HFFc6 (cell line): Measurements from ENCODE around the gene CPED1. TPM values are rescaled to one million over a fixed set of nuclear protein-coding genes. Genes with fewer than 3 reads are reported as not detected.

ENCODE experiments used
- DNase-seq: peaks from one replicate; pipeline ENCODE4 v3.0.0-alpha.2; 2018
- H3K27ac Mint-ChIP-seq: 2 replicates; pipeline ENCODE4 v1.8.0; 2020; ENCODE audit warnings: mild to moderate bottlenecking, mixed read lengths
- H3K27me3 Mint-ChIP-seq: 2 replicates; pipeline ENCODE4 v1.8.0; 2021; ENCODE audit warnings: mild to moderate bottlenecking, moderate library complexity, mixed read lengths; ENCODE audit not compliant: insufficient read depth
- H3K36me3 Mint-ChIP-seq: 2 replicates; pipeline ENCODE4 v1.8.0; 2021; ENCODE audit warnings: low read depth, mixed read lengths
- H3K4me1 Mint-ChIP-seq: 2 replicates; pipeline ENCODE4 v1.8.0; 2020; ENCODE audit warnings: low read depth, mixed read lengths
- H3K4me3 Mint-ChIP-seq: 2 replicates; pipeline ENCODE4 v1.8.0; 2020; ENCODE audit warnings: mild to moderate bottlenecking, moderate library complexity, mixed read lengths
- H3K9me3 Mint-ChIP-seq: 2 replicates; pipeline ENCODE4 v1.8.0; 2020; ENCODE audit warnings: mild to moderate bottlenecking, mixed read lengths
- total RNA-seq, 6 experiments: library from RNA; stranded (reverse); fragmentation: NEBNext Ultra II Directional; extraction: Animal tissue kit (Norgen Biotek cat#: 25700); gene quantifications; 2 replicates in 1 of 6; 3 replicates in 5 of 6; pipeline ENCODE4 v1.2.3, GENCODE V29; 2021
- TF ChIP-seq, protein P1 (sequence below): fragments of 200-600 bp; sonication (generic); IDR thresholded peaks from 2 replicates; pipeline ENCODE4 v1.5.0; 2021; ENCODE audit warnings: antibody characterized with exemption, mild to moderate bottlenecking

CPED1 gene
- total RNA-seq, 6 experiments from 2014 or later: 85.0 to 112 (median 95.9) TPM

DNA sequence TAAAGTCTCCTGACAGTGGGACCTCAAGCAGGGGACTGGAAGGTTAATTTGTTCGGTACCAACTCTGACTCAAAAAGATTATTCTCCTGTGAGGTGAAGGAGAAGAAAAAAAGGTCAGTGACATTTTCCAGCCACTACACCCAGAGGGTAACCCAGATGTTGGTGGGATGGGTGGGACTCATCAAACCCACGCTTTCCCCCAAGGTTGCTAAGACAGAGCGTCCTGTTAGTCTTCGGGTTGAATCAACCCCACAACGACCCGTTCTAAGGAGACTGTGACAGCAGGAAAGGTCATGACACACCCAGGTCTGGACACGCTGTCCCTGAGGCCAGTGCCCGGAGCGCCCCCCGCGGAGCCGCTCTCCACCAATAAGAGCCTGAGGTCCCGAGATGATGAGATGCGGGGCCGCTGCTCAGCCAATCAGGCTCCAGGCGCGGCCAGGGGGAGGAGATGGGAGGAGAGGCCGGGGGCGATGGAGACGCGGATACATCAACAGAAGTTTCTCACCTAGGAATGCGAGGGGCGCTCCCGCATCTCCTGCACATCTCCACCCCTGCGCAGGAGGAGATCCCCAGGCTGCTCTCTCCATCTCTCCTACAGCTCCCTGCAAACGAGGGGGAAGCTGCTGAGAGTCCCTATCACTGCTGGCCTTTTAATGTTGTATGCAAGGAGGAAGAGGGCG is 340.1 kb downstream of the CPED1 start, which contains the start of gene WNT16:
TSS of gene WNT16 (plus strand) at position 493 of the 683 bp plus-strand sequence. CDS start 293 bp downstream, outside the sequence.
- H3K4me1 Mint-ChIP-seq: peaks cover 26% of the 10 kb centered on the region
- H3K27ac Mint-ChIP-seq: no peak within 1 kb of the TSS
- no peaks in the 10 kb centered on the region for H3K9me3 Mint-ChIP-seq
- no peaks in the 10 kb centered on the region for H3K36me3 Mint-ChIP-seq
- H3K4me3 Mint-ChIP-seq: peak within 1 kb of the TSS; percentile 86
- no peak for DNase-seq
- TF ChIP-seq, protein P1, sequence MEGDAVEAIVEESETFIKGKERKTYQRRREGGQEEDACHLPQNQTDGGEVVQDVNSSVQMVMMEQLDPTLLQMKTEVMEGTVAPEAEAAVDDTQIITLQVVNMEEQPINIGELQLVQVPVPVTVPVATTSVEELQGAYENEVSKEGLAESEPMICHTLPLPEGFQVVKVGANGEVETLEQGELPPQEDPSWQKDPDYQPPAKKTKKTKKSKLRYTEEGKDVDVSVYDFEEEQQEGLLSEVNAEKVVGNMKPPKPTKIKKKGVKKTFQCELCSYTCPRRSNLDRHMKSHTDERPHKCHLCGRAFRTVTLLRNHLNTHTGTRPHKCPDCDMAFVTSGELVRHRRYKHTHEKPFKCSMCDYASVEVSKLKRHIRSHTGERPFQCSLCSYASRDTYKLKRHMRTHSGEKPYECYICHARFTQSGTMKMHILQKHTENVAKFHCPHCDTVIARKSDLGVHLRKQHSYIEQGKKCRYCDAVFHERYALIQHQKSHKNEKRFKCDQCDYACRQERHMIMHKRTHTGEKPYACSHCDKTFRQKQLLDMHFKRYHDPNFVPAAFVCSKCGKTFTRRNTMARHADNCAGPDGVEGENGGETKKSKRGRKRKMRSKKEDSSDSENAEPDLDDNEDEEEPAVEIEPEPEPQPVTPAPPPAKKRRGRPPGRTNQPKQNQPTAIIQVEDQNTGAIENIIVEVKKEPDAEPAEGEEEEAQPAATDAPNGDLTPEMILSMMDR: no peak
- peaks cover 17% of the 10 kb centered on the region; the same call in 1 of the 2 replicates for H3K27me3 Mint-ChIP-seq

GRCh38 chr7:121329191-121330052 is 340.9 kb downstream of the CPED1 start:
- TF ChIP-seq, protein P1: no peak; the same call in 1 of the 2 replicates
- H3K9me3 Mint-ChIP-seq: no peaks in the 10 kb centered on the region
- H3K4me1 Mint-ChIP-seq: peaks cover 25% of the 10 kb centered on the region
- H3K27ac Mint-ChIP-seq: no peak overlapping the region
- H3K36me3 Mint-ChIP-seq: no peaks in the 10 kb centered on the region
- peak overlapping the region; percentile 86 for H3K4me3 Mint-ChIP-seq
- DNase-seq: no peak
- H3K27me3 Mint-ChIP-seq: peaks cover 15% of the 10 kb centered on the region; the same call in 1 of the 2 replicates

DNA sequence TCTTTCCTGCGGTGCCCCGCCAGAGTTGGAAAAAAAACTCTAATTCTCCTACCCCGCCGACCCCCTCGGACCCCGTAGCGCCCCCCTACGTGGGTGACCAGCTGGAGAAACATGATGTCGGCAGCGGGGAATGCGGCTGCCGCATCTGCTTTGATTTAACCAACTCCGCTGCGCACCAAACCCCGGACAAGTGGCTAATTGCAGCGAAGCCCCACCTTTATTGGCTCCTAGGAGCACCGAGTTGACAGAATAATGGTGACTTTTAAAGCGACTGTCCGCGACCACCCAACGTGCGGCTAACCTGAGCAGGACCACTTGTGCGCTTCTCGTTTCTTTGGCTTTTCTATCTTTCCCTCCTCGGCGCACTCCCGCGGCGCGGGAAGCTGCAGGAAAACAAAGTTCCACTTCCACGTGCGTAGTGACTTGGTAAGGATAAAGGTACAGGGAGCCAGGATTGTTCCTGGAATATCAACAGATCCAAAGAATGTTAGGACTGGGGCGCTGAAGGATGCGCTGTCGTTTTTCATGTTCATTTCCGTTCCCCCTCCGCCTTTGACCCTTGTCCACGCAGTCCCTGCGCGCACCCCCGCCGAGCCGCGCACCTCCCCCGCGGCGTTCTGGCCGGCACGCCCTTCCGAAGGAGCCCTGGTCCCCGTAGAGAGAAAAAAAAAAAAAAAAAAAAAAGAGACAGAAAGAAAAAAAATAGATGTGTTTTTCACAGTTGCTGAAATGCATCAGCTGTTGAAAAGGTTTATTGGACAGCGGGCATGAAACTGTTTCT is 341.7 kb downstream of the CPED1 start:
- Mint-ChIP-seq H3K4me3 (peak overlapping the region; percentile 86), H3K4me1 (peaks cover 31% of the 10 kb centered on the region), H3K9me3 (no peaks in the 10 kb centered on the region), H3K27me3 (peaks cover 15% of the 10 kb centered on the region; the same call in 1 of the 2 replicates), H3K27ac (no peak overlapping the region), H3K36me3 (no peaks in the 10 kb centered on the region)
- no peak for DNase-seq
- TF ChIP-seq, protein P1: no peak

DNA sequence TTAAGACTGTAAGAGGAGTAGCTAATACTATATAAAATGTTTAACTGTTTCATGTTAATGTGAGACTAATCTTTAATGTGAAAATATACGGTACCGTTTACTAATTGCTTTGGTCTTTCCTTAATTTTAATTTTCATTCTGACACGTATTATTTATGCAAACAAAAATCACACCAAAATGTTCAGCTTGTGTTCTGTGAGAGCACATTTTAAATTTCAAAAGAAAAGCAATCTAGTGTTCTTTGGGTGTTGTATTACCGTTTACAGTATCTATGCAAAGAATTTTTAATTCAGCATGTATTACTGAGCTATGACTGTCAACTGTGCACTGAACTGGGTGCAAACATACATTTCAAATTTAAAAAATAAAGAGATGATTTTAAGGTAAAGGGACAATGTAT is 342.5 kb downstream of the CPED1 start:
- no peak for DNase-seq
- Mint-ChIP-seq H3K36me3 (no peaks in the 10 kb centered on the region), H3K9me3 (no peaks in the 10 kb centered on the region), H3K27ac (no peak overlapping the region), H3K27me3 (peaks cover 15% of the 10 kb centered on the region; the same call in 1 of the 2 replicates), H3K4me1 (peaks cover 38% of the 10 kb centered on the region), H3K4me3 (no peak overlapping the region)
- TF ChIP-seq, protein P1: no peak

DNA sequence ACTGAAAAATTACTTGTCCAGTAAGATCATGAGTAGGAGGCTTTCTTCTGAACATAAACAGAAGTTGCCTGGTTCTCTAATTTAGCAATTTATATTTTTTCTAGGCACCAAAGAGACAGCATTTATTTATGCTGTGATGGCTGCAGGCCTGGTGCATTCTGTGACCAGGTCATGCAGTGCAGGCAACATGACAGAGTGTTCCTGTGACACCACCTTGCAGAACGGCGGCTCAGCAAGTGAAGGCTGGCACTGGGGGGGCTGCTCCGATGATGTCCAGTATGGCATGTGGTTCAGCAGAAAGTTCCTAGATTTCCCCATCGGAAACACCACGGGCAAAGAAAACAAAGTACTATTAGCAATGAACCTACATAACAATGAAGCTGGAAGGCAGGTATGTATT is 343.1 kb downstream of the CPED1 start:
- Mint-ChIP-seq H3K4me1 (peaks cover 43% of the 10 kb centered on the region), H3K36me3 (no peaks in the 10 kb centered on the region), H3K27me3 (peaks cover 14% of the 10 kb centered on the region; the same call in 1 of the 2 replicates), H3K27ac (no peak overlapping the region), H3K4me3 (no peak overlapping the region), H3K9me3 (no peaks in the 10 kb centered on the region)
- DNase-seq: no peak
- TF ChIP-seq, protein P1: no peak
